Ovary (tissue), 10 donors: ENCODE measurements around the gene SETD2. TPM values are rescaled to one million over a fixed set of nuclear protein-coding genes. Genes with fewer than 3 reads are reported as not detected.
A peak's percentile ranks its signal among the peaks of the same experiment; 100 is the strongest.
"Not testable (repeated sequence)": the region's sequence is repeated elsewhere in the genome, so short reads cannot be mapped to it uniquely, and the experiment has no call there.

Experiments used
- DNase-seq, 5 donors: peaks; one replicate each; pipeline ENCODE4 v3.0.0-alpha.2; 2019 to 2020
- H3K27ac ChIP-seq, 2 donors: fragments of 200-600 bp; one replicate each; pipeline versions ENCODE4 v1.5.1 to v1.8.0; 2019 to 2022
- H3K27me3 ChIP-seq: fragments of 200-600 bp; one replicate; pipeline ENCODE4 v1.8.0; 2022
- H3K36me3 ChIP-seq: fragments of 200-600 bp; sonication (generic); one replicate; pipeline ENCODE4 v1.5.1; 2019
- H3K4me1 ChIP-seq: one replicate; pipeline ENCODE4 v1.8.1; 2013; ENCODE audit warnings: mild to moderate bottlenecking, moderate library complexity; ENCODE audit not compliant: insufficient read depth
- H3K4me3 ChIP-seq: fragments of 200-600 bp; sonication (generic); one replicate; pipeline ENCODE4 v1.5.1; 2017
- H3K9me3 ChIP-seq, 2 donors: fragments of 200-600 bp in 1 of 2; sonication (generic) in 1 of 2; one replicate each; pipeline versions ENCODE4 v1.5.1 to v1.8.1; 2013 to 2019; ENCODE audit warnings: mild to moderate bottlenecking in 1 of 2, moderate library complexity in 1 of 2
- CTCF ChIP-seq, 3 donors: fragments of 450-650 bp in 2 of 3; fragments of 200-600 bp in 1 of 3; IDR thresholded peaks; one replicate each; pipeline versions ENCODE4 v1.5.1 to v1.8.0; 2016 to 2022; ENCODE audit warnings: antibody characterized with exemption in 3 of 3, mild to moderate bottlenecking in 1 of 3
- EP300 ChIP-seq: sonication (generic); formaldehyde crosslinking; IDR thresholded peaks from one replicate; pipeline ENCODE4 v1.6.1; 2017; ENCODE audit warnings: antibody characterized with exemption
- POLR2A ChIP-seq: fragments of 450-650 bp; IDR thresholded peaks from one replicate; pipeline ENCODE4 v1.6.1; 2017; ENCODE audit warnings: antibody characterized with exemption, mild to moderate bottlenecking, moderate library complexity
- WGBS, 3 donors: extraction: QIAGEN DNeasy Blood & Tissue Kit in 1 of 3; methylation state at CpG; one replicate each; pipeline versions ENCODE4 v1.1.5 to v1.1.7; 2013 to 2017; 5-methylcytosine and 5-hydroxymethylcytosine counted together
- intact Hi-C, 4 donors: fragments of 100-400 bp; cut with DNase I; formaldehyde crosslinking; loops; one replicate each; pipeline versions ENCODE4 v1.11.0 to v1.15.1; 2022 to 2023
- long read RNA-seq, 3 donors: library from polyadenylated mRNA in 2 of 3; unstranded in 2 of 3; transcript quantifications; one replicate each; pipeline ENCODE4 v2.0.0 and lab custom pipeline, GENCODE V29; 2021 to 2026
- polyA plus RNA-seq, 2 donors: library from polyadenylated mRNA; stranded (reverse); fragments of 200-250 nt in 1 of 2; fragments of 350-450 nt in 1 of 2; fragmentation: Illumina TruSeq in 1 of 2; extraction: RNeasy Lipid Tissue Mini Kit (QIAGEN cat#74804) in 1 of 2; gene quantifications; one replicate each; pipeline ENCODE4 v1.2.3, GENCODE V29; 2013 to 2014
- total RNA-seq, 7 donors: library from RNA; depleted of rRNA in 2 of 7; stranded (reverse); fragments of >200 nt in 2 of 7; fragmentation: NEBNext Ultra II Directional in 3 of 7; extraction: Animal tissue kit (Norgen Biotek cat#: 25700) in 3 of 7; gene quantifications; one replicate each; pipeline versions ENCODE4 v1.1.0 to v1.2.4, GENCODE V29; 2016 to 2023
- donor health status: DM: no; HTN: no; CAD: no; lungs with moderate emphysema.
- donor health status: DM: no; HTN: no; CAD: no.
- donor health status: Bipolar disorder and iron deficiency.
- donor health status: DM: yes; HTN: yes; CAD: no.
- donor health status: DM: no; HTN: no; CAD: no.
- donor health status: DM: yes; HTN: yes; CAD: no.

Gene SETD2
- 10 to 100 TPM; 46.4 to 62.9 (median 51.2) TPM for total RNA-seq
- 10 to 100 TPM; 22.9 to 28.8 TPM for polyA plus RNA-seq
- long read RNA-seq, donor 1, partial matches to known transcripts, result 14 of 32 reads
- long read RNA-seq, donor 1, other reads (novel, unspliced or antisense), result 18 of 32 reads
- long read RNA-seq, donor 2, partial matches to known transcripts, result 48 of 48 reads
- long read RNA-seq, donor 2, other reads (novel, unspliced or antisense), result 0 of 48 reads
- long read RNA-seq, donor 3, partial matches to known transcripts, result 10 of 15 reads
- long read RNA-seq, donor 3, other reads (novel, unspliced or antisense), result 5 of 15 reads

- TF ChIP-seq EP300 (no peak), POLR2A (peak; percentile 42), CTCF (IDR thresholded peaks at IDR 0.05) (peak in 2 of 3 donors; percentile 59 to 61)
- peaks cover 13% of the 10 kb centered on the region for H3K4me1 ChIP-seq
- no peaks in the 10 kb centered on the region for H3K27me3 ChIP-seq
- H3K27ac ChIP-seq, result peak within 1 kb of the TSS; percentile 93 to 95
- intact Hi-C loops, result loop anchor here in 2 of 4 donors (10.0 kb wide), 1 partner anchor 149 kb away; no protein-coding TSS in a partner anchor
- 0 to 1% (median 0%) methylated on average over 65 to 89 of the region's 95 CpGs for WGBS, 3 donors
- DNase-seq, result peak; percentile 92 to 95 (median 94)
- no peaks in the 10 kb centered on the region for H3K36me3 ChIP-seq
- peak within 1 kb of the TSS; percentile 98 for H3K4me3 ChIP-seq
- no peaks in the 10 kb centered on the region for H3K9me3 ChIP-seq
Measured at GRCh38 chr3:47164007-47164881, at the start of gene SETD2. Gene SETD2 (minus strand): TSS chr3:47164113. CDS start chr3:47163924, 189 bp downstream.

GRCh38 chr3:47210863-47211405 is 47.0 kb upstream of the SETD2 start:
- Histone ChIP-seq H3K4me1 (no peaks in the 10 kb centered on the region), H3K9me3 (no peaks in the 10 kb centered on the region), H3K4me3 (no peak overlapping the region), H3K36me3 (no peaks in the 10 kb centered on the region), H3K27me3 (no peaks in the 10 kb centered on the region), H3K27ac (no peak overlapping the region)
- WGBS, 3 donors, result 90 to 93% (median 92%) methylated on average over 3 of the region's 3 CpGs
- no peak for DNase-seq
- intact Hi-C loops, result no loop called here
- TF ChIP-seq CTCF (IDR thresholded peaks at IDR 0.05), result no peak
- TF ChIP-seq POLR2A, result no peak
- TF ChIP-seq EP300, result no peak

GRCh38 chr3:47206022-47206421 is 42.1 kb upstream of the SETD2 start:
- intact Hi-C loops, DNase-seq, H3K4me1 ChIP-seq, H3K4me3 ChIP-seq, H3K9me3 ChIP-seq, H3K27ac ChIP-seq, H3K27me3 ChIP-seq, H3K36me3 ChIP-seq: not testable (repeated sequence)
- WGBS, 3 donors, result 89 to 92% (median 91%) methylated on average over 5 of the region's 5 CpGs

GRCh38 chr3:47204875-47205274 is 41.0 kb upstream of the SETD2 start:
- H3K4me1 ChIP-seq, result no peaks in the 10 kb centered on the region
- intact Hi-C loops, result no loop called here
- TF ChIP-seq EP300 (no peak), POLR2A (no peak), CTCF (IDR thresholded peaks at IDR 0.05) (no peak)
- no peaks in the 10 kb centered on the region for H3K9me3 ChIP-seq
- no peak overlapping the region for H3K4me3 ChIP-seq
- no peaks in the 10 kb centered on the region for H3K36me3 ChIP-seq
- no peak overlapping the region for H3K27ac ChIP-seq
- no peaks in the 10 kb centered on the region for H3K27me3 ChIP-seq
- DNase-seq, result no peak
